SK-N-SH treated with all-trans-retinoic acid at 6 μM for 48 hours (cell line): ENCODE measurements around the gene LRRFIP1.

Source experiments
- ARNTL ChIP-seq: fragments of 450-650 bp; formaldehyde crosslinking; IDR thresholded peaks from 2 replicates; pipeline ENCODE4 v1.5.0; 2020; ENCODE audit warnings: low read depth, mild to moderate bottlenecking, moderate library complexity, borderline replicate concordance
- BACH2 ChIP-seq: fragments of 250-450 bp; sonication (Bioruptor Pico); IDR thresholded peaks from 2 replicates; pipeline ENCODE4 v1.9.0; 2021; ENCODE audit warnings: mild to moderate bottlenecking, borderline replicate concordance
- CREB5 ChIP-seq: fragments of 250-450 bp; sonication (Bioruptor Pico); IDR thresholded peaks from 2 replicates; pipeline ENCODE4 v1.5.1; 2020; ENCODE audit warnings: low read depth, mild to moderate bottlenecking, moderate library complexity
- CSRNP3 ChIP-seq: fragments of 250-450 bp; sonication (Bioruptor Pico); IDR thresholded peaks from 2 replicates; pipeline ENCODE4 v1.5.1; 2021; ENCODE audit warnings: mild to moderate bottlenecking, moderate library complexity
- ESRRG ChIP-seq: fragments of 250-450 bp; sonication (Bioruptor Pico); IDR thresholded peaks from 2 replicates; pipeline ENCODE4 v1.6.1; 2021; ENCODE audit warnings: mild to moderate bottlenecking
- GLIS3 ChIP-seq: fragments of 250-450 bp; sonication (Bioruptor Pico); IDR thresholded peaks from 2 replicates; pipeline ENCODE4 v1.5.0; 2020; ENCODE audit warnings: mild to moderate bottlenecking, moderate library complexity
- PATZ1 ChIP-seq: fragments of 250-450 bp; sonication (Bioruptor Pico); IDR thresholded peaks from 2 replicates; pipeline ENCODE4 v1.8.0; 2020; ENCODE audit warnings: mild to moderate bottlenecking, moderate library complexity, borderline replicate concordance
- POU6F1 ChIP-seq: fragments of 250-450 bp; sonication (Bioruptor Pico); IDR thresholded peaks from 2 replicates; pipeline ENCODE4 v1.8.0; 2021; ENCODE audit warnings: low read depth, mild to moderate bottlenecking, moderate library complexity, borderline replicate concordance
- TOX ChIP-seq: fragments of 250-450 bp; sonication (Bioruptor Pico); IDR thresholded peaks from 2 replicates; pipeline ENCODE4 v1.8.0; 2021; ENCODE audit warnings: mild to moderate bottlenecking, moderate library complexity, borderline replicate concordance
- TSHZ2 ChIP-seq: fragments of 250-450 bp; sonication (Bioruptor Pico); IDR thresholded peaks from 2 replicates; pipeline ENCODE4 v1.5.0; 2020; ENCODE audit warnings: mild to moderate bottlenecking, moderate library complexity
- ZC3H10 ChIP-seq: fragments of 250-450 bp; sonication (Bioruptor Pico); IDR thresholded peaks from 2 replicates; pipeline ENCODE4 v1.5.1; 2021; ENCODE audit warnings: mild to moderate bottlenecking, moderate library complexity
- ZNF565 ChIP-seq: fragments of 450-650 bp; formaldehyde crosslinking; conservative IDR thresholded peaks from 2 replicates; pipeline ENCODE4 v1.5.0; 2020; ENCODE audit warnings: low read depth, mild to moderate bottlenecking, moderate library complexity

- TF ChIP-seq ZC3H10 (no peak), PATZ1 (CRISPR knock-in tag) (no peak), ESRRG (CRISPR knock-in tag) (no peak), POU6F1 (no peak), CREB5 (CRISPR knock-in tag) (no peak), GLIS3 (CRISPR knock-in tag) (no peak), CSRNP3 (CRISPR knock-in tag) (no peak), BACH2 (no peak), ARNTL (CRISPR knock-in tag) (no peak), ZNF565 (CRISPR knock-in tag) (no peak), TOX (CRISPR knock-in tag) (no peak), TSHZ2 (CRISPR knock-in tag) (no peak)
These were observed 116.3 kb downstream of the LRRFIP1 start for GRCh38 chr2:237743561-237744269.
